ENCODE measurements around the gene CUL5.

GRCh38 chr11:108037636-108038035 lies 28.9 kb downstream of the CUL5 start:
- TF ChIP-seq CTCF (IDR thresholded peaks at IDR 0.05) (no peak), EP300 (IDR thresholded peaks at IDR 0.05) (no peak), POLR2A (IDR thresholded peaks at IDR 0.05) (no peak)
